Measurements from ENCODE around the gene TNP2. TPM values are rescaled to one million over a fixed set of nuclear protein-coding genes. Genes with fewer than 3 reads are reported as not detected.

The TNP2 gene
- total RNA-seq, 1 donor from 2014 or later = not detected

- TF ChIP-seq CTCF (IDR thresholded peaks at IDR 0.05) (peak; percentile 31 to 69 (median 59)), POLR2AphosphoS5 (IDR thresholded peaks at IDR 0.05; ENCODE audit: insufficient read depth in 1 of 2, low read depth in 1 of 2) (peak; percentile 9 to 17), POLR2A (IDR thresholded peaks at IDR 0.05) (no peak)
- Histone ChIP-seq H3K4me3 (peak overlapping the region; percentile 62 to 97), H3K36me3 (no peaks in the 10 kb centered on the region), H3K4me1 (peaks cover 51% of the 10 kb centered on the region), H3K27me3 (no peaks in the 10 kb centered on the region), H3K9me3 (no peaks in the 10 kb centered on the region), H3K27ac (peak overlapping the region; percentile 99)
- intact Hi-C loops (cut with DNase I) = loop anchor here (2.0 to 10.0 kb wide), 3 partner anchors 100 to 703 kb away; no protein-coding TSS in a partner anchor
- DNase-seq (ENCODE audit: extremely low spot score in 2 of 2) = no peak
Observed at GRCh38 chr16:11257131-11257938, 11.8 kb downstream of the TNP2 start.

GRCh38 chr16:11256661-11257130 lies 12.4 kb downstream of the TNP2 start:
- H3K27ac ChIP-seq = peak overlapping the region; percentile 99
- H3K9me3 ChIP-seq = no peaks in the 10 kb centered on the region
- H3K36me3 ChIP-seq = no peaks in the 10 kb centered on the region
- H3K27me3 ChIP-seq = no peaks in the 10 kb centered on the region
- DNase-seq (ENCODE audit: extremely low spot score in 2 of 2) = no peak
- intact Hi-C loops (cut with DNase I) = loop anchor here (2.0 to 10.0 kb wide), 3 partner anchors 101 to 702 kb away; no protein-coding TSS in a partner anchor
- peaks cover 54% of the 10 kb centered on the region for H3K4me1 ChIP-seq
- H3K4me3 ChIP-seq = peak overlapping the region; percentile 62 to 97
- TF ChIP-seq POLR2AphosphoS5 (IDR thresholded peaks at IDR 0.05; ENCODE audit: insufficient read depth in 1 of 2, low read depth in 1 of 2) = no peak
- TF ChIP-seq CTCF (IDR thresholded peaks at IDR 0.05) = no peak
- TF ChIP-seq POLR2A (IDR thresholded peaks at IDR 0.05) = no peak

DNA sequence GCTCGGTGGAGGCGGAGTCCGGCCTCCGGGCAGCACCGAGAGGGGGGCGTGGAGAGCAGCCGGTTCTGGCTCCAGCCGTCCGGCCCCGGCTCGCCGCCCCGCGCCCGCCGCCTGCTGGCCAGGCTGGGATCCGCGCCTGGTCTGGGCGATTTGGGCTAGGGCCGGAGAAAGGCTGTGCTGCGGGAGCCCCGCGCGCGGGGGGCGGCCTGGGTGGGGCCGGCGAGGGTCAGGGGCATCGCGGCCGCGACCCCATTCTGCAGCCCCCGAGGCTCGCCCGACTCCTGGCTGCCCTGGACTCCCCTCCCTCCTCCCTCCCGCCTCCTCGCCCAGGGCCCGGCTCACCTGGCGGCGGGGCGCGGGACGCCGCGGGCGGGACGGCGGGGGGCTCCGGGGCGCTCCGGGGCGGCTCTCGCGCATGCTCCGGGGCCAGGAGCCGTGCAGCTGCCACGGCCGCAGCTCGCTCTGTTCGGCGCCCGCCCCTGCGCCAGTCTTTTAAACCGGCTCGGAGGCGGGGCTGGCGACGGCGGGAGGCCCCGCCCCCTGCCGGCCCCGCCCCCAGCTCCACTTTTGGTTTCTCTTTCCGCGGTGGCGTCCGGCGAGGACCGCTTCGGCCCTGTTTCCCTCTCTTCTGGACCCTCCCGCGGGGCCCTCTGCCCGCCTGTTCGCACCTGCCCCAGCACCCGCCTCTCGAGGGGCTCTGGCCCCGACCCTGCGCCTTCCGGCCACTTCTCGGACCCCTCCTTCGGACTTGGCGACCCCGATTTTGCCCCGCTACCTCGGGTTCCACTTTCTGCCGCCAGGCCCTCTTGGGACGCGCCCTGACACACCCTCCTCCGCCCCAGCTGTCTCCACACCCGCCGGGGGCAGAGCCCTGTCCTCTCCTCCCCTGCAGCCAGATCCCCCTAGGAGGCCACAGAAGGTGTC lies 13.1 kb downstream of the TNP2 start, which contains the start of gene SOCS1:
Gene SOCS1 (minus strand): TSS at position 468 of the 924 bp plus-strand sequence. CDS start 726 bp downstream, outside the sequence.
- peak; percentile 66 to 97 (median 72) for TF ChIP-seq CTCF (IDR thresholded peaks at IDR 0.05)
- TF ChIP-seq POLR2A (IDR thresholded peaks at IDR 0.05) = peak; percentile 53 to 98
- TF ChIP-seq POLR2AphosphoS5 (IDR thresholded peaks at IDR 0.05; ENCODE audit: insufficient read depth in 1 of 2, low read depth in 1 of 2) = peak; percentile 52 to 94
- intact Hi-C loops (cut with DNase I) = loop anchor here (2.0 to 10.0 kb wide), 3 partner anchors 101 to 701 kb away; no protein-coding TSS in a partner anchor
- Histone ChIP-seq H3K9me3 (no peaks in the 10 kb centered on the region), H3K4me3 (peak within 1 kb of the TSS; percentile 62 to 97), H3K27me3 (no peaks in the 10 kb centered on the region), H3K36me3 (no peaks in the 10 kb centered on the region), H3K4me1 (peaks cover 54% of the 10 kb centered on the region), H3K27ac (peak within 1 kb of the TSS; percentile 99)
- no peak for DNase-seq (ENCODE audit: extremely low spot score in 2 of 2)

DNA sequence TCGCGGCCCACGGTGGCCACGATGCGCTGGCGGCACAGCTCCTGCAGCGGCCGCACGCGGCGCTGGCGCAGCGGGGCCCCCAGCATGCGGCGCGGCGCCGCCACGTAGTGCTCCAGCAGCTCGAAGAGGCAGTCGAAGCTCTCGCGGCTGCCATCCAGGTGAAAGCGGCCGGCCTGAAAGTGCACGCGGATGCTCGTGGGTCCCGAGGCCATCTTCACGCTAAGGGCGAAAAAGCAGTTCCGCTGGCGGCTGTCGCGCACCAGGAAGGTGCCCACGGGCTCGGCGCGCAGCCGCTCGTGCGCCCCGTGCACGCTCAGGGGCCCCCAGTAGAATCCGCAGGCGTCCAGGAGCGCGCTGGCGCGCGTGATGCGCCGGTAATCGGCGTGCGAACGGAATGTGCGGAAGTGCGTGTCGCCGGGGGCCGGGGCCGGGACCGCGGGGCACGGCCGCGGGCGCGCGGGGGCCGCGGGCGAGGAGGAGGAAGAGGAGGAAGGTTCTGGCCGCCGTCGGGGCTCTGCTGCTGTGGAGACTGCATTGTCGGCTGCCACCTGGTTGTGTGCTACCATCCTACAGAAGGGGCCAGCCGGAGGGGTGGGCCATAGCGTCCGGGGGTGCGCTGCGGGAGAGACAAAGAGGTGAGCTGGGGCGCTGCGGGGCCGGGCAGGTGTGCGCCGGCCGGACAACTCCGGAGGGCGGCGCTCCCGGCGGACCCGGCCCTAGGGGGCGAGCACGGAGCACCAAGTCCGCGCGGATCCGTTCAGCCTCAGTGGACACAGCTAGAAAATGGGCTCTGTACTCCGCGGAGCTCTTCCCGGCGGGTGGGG lies 14.0 kb downstream of the TNP2 start:
- peak overlapping the region; percentile 62 to 97 for H3K4me3 ChIP-seq
- H3K9me3 ChIP-seq = no peaks in the 10 kb centered on the region
- intact Hi-C loops (cut with DNase I) = loop anchor here (5.0 to 10.0 kb wide), 2 partner anchors 102 to 700 kb away; no protein-coding TSS in a partner anchor
- no peaks in the 10 kb centered on the region for H3K27me3 ChIP-seq
- H3K27ac ChIP-seq = peak overlapping the region; percentile 99
- H3K4me1 ChIP-seq = peaks cover 54% of the 10 kb centered on the region
- DNase-seq (ENCODE audit: extremely low spot score in 2 of 2) = no peak
- TF ChIP-seq CTCF (IDR thresholded peaks at IDR 0.05) = no peak
- no peak for TF ChIP-seq POLR2A (IDR thresholded peaks at IDR 0.05)
- TF ChIP-seq POLR2AphosphoS5 (IDR thresholded peaks at IDR 0.05; ENCODE audit: insufficient read depth in 1 of 2, low read depth in 1 of 2) = no peak
- no peaks in the 10 kb centered on the region for H3K36me3 ChIP-seq
